ENCODE measurements around the gene MARK3. TPM values are rescaled to one million over a fixed set of nuclear protein-coding genes. Genes with fewer than 3 reads are reported as not detected.

MARK3 gene
- total RNA-seq, 4 donors from 2014 or later = 78.8 to 133 (median 121) TPM

DNA sequence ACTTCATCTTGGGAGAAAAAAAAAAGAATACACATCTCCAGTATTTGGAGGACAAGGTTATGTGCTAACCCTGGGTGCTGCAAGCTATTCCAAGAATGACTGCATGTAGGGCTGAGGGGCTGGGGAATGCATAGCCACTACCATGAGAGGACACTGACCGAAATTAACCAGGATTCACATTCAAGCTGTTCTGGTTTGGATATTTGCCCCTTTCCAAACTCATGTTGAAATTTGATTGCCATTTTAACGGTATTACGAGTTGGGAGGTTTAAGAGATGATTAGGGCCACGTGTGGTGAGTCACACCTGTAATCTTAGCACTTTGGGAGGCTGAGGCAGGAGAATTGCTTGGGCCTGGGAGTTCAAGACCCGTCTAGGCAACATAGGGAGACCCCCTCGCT is 18.5 kb upstream of the MARK3 start:
- ATAC-seq (ENCODE audit: low FRiP score) = no peak
- TF ChIP-seq, protein P1, sequence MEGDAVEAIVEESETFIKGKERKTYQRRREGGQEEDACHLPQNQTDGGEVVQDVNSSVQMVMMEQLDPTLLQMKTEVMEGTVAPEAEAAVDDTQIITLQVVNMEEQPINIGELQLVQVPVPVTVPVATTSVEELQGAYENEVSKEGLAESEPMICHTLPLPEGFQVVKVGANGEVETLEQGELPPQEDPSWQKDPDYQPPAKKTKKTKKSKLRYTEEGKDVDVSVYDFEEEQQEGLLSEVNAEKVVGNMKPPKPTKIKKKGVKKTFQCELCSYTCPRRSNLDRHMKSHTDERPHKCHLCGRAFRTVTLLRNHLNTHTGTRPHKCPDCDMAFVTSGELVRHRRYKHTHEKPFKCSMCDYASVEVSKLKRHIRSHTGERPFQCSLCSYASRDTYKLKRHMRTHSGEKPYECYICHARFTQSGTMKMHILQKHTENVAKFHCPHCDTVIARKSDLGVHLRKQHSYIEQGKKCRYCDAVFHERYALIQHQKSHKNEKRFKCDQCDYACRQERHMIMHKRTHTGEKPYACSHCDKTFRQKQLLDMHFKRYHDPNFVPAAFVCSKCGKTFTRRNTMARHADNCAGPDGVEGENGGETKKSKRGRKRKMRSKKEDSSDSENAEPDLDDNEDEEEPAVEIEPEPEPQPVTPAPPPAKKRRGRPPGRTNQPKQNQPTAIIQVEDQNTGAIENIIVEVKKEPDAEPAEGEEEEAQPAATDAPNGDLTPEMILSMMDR (IDR thresholded peaks at IDR 0.05) = no peak
- no peak for DNase-seq (ENCODE audit: low spot score)

DNA sequence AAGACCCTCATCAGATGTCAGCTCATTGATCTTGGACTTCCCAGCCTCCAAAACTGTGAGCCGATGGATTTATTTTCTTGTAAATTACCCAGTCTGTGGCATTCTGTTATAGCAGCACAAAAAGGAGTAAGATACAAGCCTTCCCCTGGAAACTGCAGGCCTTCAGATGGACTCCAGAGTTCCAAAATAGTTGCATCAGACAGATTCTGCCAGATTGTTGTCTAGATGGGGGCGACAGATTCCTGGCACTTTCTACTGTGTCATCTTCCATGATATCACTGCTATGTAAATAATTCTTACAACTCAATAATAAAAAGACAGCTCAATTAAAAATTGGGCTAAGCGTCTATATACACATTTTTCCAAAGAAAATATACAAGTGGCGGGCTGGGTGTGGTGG is 17.2 kb upstream of the MARK3 start:
- TF ChIP-seq, protein P1 (IDR thresholded peaks at IDR 0.05) = no peak

DNA sequence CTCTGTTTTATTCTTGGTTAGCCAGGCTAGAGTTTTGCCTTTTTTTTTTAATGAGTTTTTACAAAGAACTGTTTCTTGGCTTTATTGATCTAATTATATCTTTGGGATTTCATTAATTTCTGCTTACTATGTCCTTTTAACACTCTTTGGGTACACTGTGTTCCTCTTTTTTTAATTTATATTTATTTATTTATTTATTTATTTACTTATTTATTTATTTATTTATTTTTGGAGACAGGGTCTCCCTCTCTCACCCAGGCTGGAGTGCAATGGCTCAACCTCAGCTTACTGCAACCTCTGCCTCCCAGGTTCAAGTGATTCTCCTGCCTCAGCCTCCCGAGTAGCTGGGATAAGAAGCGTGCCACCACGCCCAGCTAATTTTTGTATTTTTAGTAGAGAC is 15.1 kb upstream of the MARK3 start:
- no peak for ATAC-seq (ENCODE audit: low FRiP score)
- TF ChIP-seq, protein P1 (IDR thresholded peaks at IDR 0.05) = no peak

More for the DNA sequence above, 17.2 kb upstream of the MARK3 start:
- DNase-seq (ENCODE audit: low spot score) (no peak), ATAC-seq (ENCODE audit: low FRiP score) (no peak)

DNA sequence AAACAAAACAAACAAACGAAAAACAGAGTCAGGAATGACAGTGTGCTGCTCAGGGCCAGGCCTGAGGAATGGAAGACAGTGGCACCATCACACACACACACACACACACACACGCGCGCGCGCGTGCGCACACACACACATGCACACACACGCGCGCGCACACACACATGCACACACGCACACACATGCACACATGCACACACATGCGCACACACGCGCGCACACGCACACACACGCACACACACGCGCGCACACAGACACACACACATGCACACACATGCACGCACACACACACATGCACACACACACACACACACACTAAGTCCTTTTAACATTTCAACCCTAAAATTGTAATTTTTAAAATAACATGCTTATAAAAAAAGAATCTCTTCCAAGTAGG is 13.2 kb upstream of the MARK3 start:
- DNase-seq (ENCODE audit: low spot score) = no peak
- TF ChIP-seq, protein P1 (IDR thresholded peaks at IDR 0.05) = no peak
- no peak for ATAC-seq (ENCODE audit: low FRiP score)

More for the DNA sequence above, 15.1 kb upstream of the MARK3 start:
- no peak for DNase-seq (ENCODE audit: low spot score)

DNA sequence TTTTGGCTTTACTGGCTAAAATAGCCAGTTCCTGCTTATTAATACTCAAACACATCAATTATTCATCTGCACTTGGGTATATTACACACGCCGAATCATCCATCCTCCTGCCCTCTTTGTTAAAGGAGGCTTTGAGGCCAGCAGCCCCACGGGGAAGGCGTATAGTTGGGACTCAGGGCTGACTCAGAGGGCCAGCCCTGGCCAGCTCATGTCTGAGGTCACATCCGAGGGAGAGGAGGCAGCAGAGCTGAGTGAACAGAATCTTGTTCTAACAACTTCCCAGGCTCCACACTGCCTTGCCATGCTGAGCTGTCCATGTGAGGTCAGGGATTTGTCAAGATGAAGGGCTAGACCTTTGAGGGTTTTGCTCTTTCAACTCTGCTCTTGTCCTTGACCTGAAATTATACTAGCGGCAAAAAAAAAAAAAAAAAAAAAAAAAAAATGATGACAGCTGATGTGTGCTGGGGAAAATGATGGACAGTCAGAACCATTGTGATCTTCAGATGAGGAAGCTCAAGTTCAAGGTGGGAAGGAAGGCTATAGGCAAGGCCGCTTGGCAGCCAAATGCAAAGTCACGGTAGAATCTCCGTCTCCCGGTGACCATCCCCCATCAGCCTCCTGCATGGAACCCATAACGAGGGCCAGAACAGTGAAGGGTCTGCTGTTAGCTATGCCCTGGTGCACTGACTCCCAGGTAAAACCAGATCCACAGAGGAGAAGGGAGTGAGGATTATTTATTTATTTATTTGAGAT is 12.5 kb upstream of the MARK3 start:
- ATAC-seq (ENCODE audit: low FRiP score) (peak; percentile 85), DNase-seq (ENCODE audit: low spot score) (no peak)
- TF ChIP-seq, protein P1 (IDR thresholded peaks at IDR 0.05) = no peak

DNA sequence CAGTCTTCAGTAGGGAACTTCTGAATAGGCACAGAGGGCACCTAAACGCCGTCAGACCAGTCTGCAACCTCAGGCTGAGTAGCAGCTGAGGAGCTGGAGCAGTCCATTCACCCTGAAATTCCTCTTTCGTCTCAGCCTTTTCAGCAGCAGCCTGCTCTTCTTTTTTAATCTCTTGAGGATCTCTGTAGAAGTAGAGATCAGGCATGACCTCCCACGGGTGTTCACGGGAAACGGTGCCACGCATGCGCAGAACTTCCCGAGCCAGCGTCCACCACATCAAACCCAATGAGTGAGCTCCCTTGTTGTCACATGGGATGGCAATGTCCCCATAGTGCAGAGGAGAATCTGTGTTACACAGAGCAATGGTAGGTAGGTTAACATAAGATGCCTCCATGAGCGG is 11.1 kb upstream of the MARK3 start:
- ATAC-seq (ENCODE audit: low FRiP score) = no peak
- no peak for DNase-seq (ENCODE audit: low spot score)
- TF ChIP-seq, protein P1 (IDR thresholded peaks at IDR 0.05) = no peak

DNA sequence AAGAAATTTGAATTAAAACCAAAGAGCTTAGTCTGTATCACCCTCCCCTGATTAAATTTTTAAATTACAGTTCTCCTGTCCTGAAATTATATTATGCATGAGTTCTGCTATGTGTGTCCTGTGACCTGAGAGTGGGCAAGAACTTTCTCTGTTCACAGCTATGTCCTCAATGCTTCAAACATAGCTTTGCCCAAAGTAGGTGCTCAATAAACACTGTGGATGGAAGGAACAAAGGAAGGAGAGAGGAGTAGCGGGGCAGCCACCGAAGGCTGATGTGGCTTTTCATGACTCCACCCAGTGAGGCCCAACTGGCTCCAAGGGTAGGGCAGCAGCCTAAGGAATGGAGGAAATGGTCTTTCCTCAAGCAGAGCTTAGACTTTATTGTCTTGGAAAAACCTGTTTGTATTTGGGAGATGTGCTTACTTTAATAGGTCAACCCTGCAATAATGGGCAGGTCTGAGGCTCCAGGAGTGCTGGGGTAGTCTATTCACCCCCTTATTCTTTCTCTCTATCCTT is 7.6 kb upstream of the MARK3 start:
- no peak for DNase-seq (ENCODE audit: low spot score)
- ATAC-seq (ENCODE audit: low FRiP score) = no peak
- TF ChIP-seq, protein P1 (IDR thresholded peaks at IDR 0.05) = no peak

Measured in omental fat pad (tissue), 4 donors.